ENCODE results near the gene RNF169. TPM values are rescaled to one million over a fixed set of nuclear protein-coding genes. Genes with fewer than 3 reads are reported as not detected.

Gene RNF169
- total RNA-seq, 1 experiment from 2014 or later: 19.7 TPM

GRCh38 chr11:74744277-74744676 lies 4.4 kb upstream of the RNF169 start:
- no peak for TF ChIP-seq EZH2 (IDR thresholded peaks at IDR 0.05; ENCODE audit: borderline replicate concordance, low read depth, low read length, poor library complexity, severe bottlenecking)
- CTCF ChIA-PET: interaction anchor here (1.0 kb wide), 1 partner anchor 43 kb away, joined by 3 read pairs; no protein-coding TSS in a partner anchor
- DNase-seq (ENCODE audit: low spot score): no peak
- POLR2A ChIA-PET (ENCODE audit: low non-redundant PET): no interaction called here
- intact Hi-C loops (cut with micrococcal nuclease; ENCODE audit: unreplicated experiment): no loop called here
- no TSS peak for BruUV-seq (replicated peaks)
- Histone ChIP-seq H3K4me1 (ENCODE audit: insufficient read depth, low read length, poor library complexity, severe bottlenecking) (peaks cover 5% of the 10 kb centered on the region), H3K9me3 (ENCODE audit: low read depth, low read length, poor library complexity, severe bottlenecking) (no peaks in the 10 kb centered on the region), H3K36me3 (ENCODE audit: insufficient read depth, low read length, poor library complexity, severe bottlenecking) (no peaks in the 10 kb centered on the region), H3K27me3 (replicated peaks; ENCODE audit: insufficient read depth, low read depth, low read length, poor library complexity) (no peaks in the 10 kb centered on the region), H3K4me3 (ENCODE audit: low read depth, low read length, poor library complexity, severe bottlenecking) (no peak overlapping the region), H3K27ac (ENCODE audit: low read depth, low read length, poor library complexity, severe bottlenecking) (no peak overlapping the region)

- Histone ChIP-seq H3K9me3 (ENCODE audit: low read depth, low read length, poor library complexity, severe bottlenecking) (no peaks in the 10 kb centered on the region), H3K27me3 (replicated peaks; ENCODE audit: insufficient read depth, low read depth, low read length, poor library complexity) (no peaks in the 10 kb centered on the region), H3K4me1 (ENCODE audit: insufficient read depth, low read length, poor library complexity, severe bottlenecking) (peaks cover 5% of the 10 kb centered on the region), H3K4me3 (ENCODE audit: low read depth, low read length, poor library complexity, severe bottlenecking) (no peak overlapping the region), H3K36me3 (ENCODE audit: insufficient read depth, low read length, poor library complexity, severe bottlenecking) (no peaks in the 10 kb centered on the region), H3K27ac (ENCODE audit: low read depth, low read length, poor library complexity, severe bottlenecking) (no peak overlapping the region)
- CTCF ChIA-PET: no interaction called here
- DNase-seq (ENCODE audit: low spot score): no peak
- intact Hi-C loops (cut with micrococcal nuclease; ENCODE audit: unreplicated experiment): no loop called here
- POLR2A ChIA-PET (ENCODE audit: low non-redundant PET): no interaction called here
- no TSS peak for BruUV-seq (replicated peaks)
- TF ChIP-seq EZH2 (IDR thresholded peaks at IDR 0.05; ENCODE audit: borderline replicate concordance, low read depth, low read length, poor library complexity, severe bottlenecking): no peak
- TF ChIP-seq CTCF (conservative IDR thresholded peaks at IDR 0.05; ENCODE audit: low read depth, low read length): no peak
Observed at GRCh38 chr11:74746868-74747267, 1.8 kb upstream of the RNF169 start.

- intact Hi-C loops (cut with micrococcal nuclease; ENCODE audit: unreplicated experiment): no loop called here
- H3K27ac ChIP-seq (ENCODE audit: low read depth, low read length, poor library complexity, severe bottlenecking): peak overlapping the region; percentile 87
- no peaks in the 10 kb centered on the region for H3K9me3 ChIP-seq (ENCODE audit: low read depth, low read length, poor library complexity, severe bottlenecking)
- BruUV-seq (replicated peaks): no TSS peak
- DNase-seq (ENCODE audit: low spot score): peak; percentile 65
- TF ChIP-seq CTCF (conservative IDR thresholded peaks at IDR 0.05; ENCODE audit: low read depth, low read length) (no peak), EZH2 (IDR thresholded peaks at IDR 0.05; ENCODE audit: borderline replicate concordance, low read depth, low read length, poor library complexity, severe bottlenecking) (no peak)
- peaks cover 11% of the 10 kb centered on the region for H3K4me1 ChIP-seq (ENCODE audit: insufficient read depth, low read length, poor library complexity, severe bottlenecking)
- H3K27me3 ChIP-seq (replicated peaks; ENCODE audit: insufficient read depth, low read depth, low read length, poor library complexity): peaks cover 5% of the 10 kb centered on the region
- CTCF ChIA-PET: interaction anchor here (0.7 kb wide), 1 partner anchor 47 kb away, joined by 3 read pairs; no protein-coding TSS in a partner anchor
- H3K36me3 ChIP-seq (ENCODE audit: insufficient read depth, low read length, poor library complexity, severe bottlenecking): no peaks in the 10 kb centered on the region
- POLR2A ChIA-PET (ENCODE audit: low non-redundant PET): no interaction called here
- H3K4me3 ChIP-seq (ENCODE audit: low read depth, low read length, poor library complexity, severe bottlenecking): peak overlapping the region; percentile 70
Observed at GRCh38 chr11:74749127-74749964, 697 bp downstream of the RNF169 start.
